Activated naive CD4-positive, alpha-beta T cell treated with anti-CD3 and anti-CD28 coated beads, Interleukin-2, amount 50 U/mL, for 16 hours (primary cell): ENCODE measurements around the gene TSC2.

Experiments
- DNase-seq: peaks from one replicate; pipeline ENCODE4 v3.0.0-alpha.2; 2020

TSC2 gene

GRCh38 chr16:2071454-2072202, 23.8 kb downstream of the TSC2 start:
- DNase-seq, result no peak

GRCh38 chr16:2072926-2073325, 25.1 kb downstream of the TSC2 start:
- no peak for DNase-seq

- no peak for DNase-seq
Measured at GRCh38 chr16:2074071-2074470, 26.3 kb downstream of the TSC2 start.

GRCh38 chr16:2075631-2076030, 27.8 kb downstream of the TSC2 start:
- DNase-seq, result no peak

GRCh38 chr16:2076072-2076865, 28.5 kb downstream of the TSC2 start:
- no peak for DNase-seq

- DNase-seq, result no peak
Measured at GRCh38 chr16:2077016-2077415, 29.2 kb downstream of the TSC2 start.

GRCh38 chr16:2077696-2078095, 29.9 kb downstream of the TSC2 start:
- no peak for DNase-seq

- no peak for DNase-seq
Measured at GRCh38 chr16:2078096-2078495, 30.3 kb downstream of the TSC2 start.

GRCh38 chr16:2078691-2079090, 30.9 kb downstream of the TSC2 start:
- DNase-seq, result no peak

GRCh38 chr16:2079311-2079800, 31.6 kb downstream of the TSC2 start:
- DNase-seq, result no peak

GRCh38 chr16:2079991-2080390, 32.2 kb downstream of the TSC2 start:
- no peak for DNase-seq

- no peak for DNase-seq
Measured at GRCh38 chr16:2081201-2082084, 33.7 kb downstream of the TSC2 start.

- no peak for DNase-seq
Measured at GRCh38 chr16:2082171-2082982, 34.6 kb downstream of the TSC2 start.

GRCh38 chr16:2082983-2083364, 35.2 kb downstream of the TSC2 start:
- no peak for DNase-seq

- DNase-seq, result no peak
Measured at GRCh38 chr16:2083409-2083808, 35.6 kb downstream of the TSC2 start.

- no peak for DNase-seq
Measured at GRCh38 chr16:2083876-2084780, 36.3 kb downstream of the TSC2 start.

GRCh38 chr16:2084895-2085625, 37.3 kb downstream of the TSC2 start:
- no peak for DNase-seq

GRCh38 chr16:2085669-2086068, 37.9 kb downstream of the TSC2 start:
- DNase-seq, result no peak

- no peak for DNase-seq
Measured at GRCh38 chr16:2086106-2086742, 38.4 kb downstream of the TSC2 start.
